H9 (cell line): ENCODE results near the gene BICDL2. TPM values are rescaled to one million over a fixed set of nuclear protein-coding genes. Genes with fewer than 3 reads are reported as not detected.

Source experiments
- DNase-seq: peaks from one replicate; pipeline ENCODE4 v3.0.0-alpha.2; 2017
- H2AFZ ChIP-seq: one replicate; pipeline ENCODE4 v1.6.1; 2013; ENCODE audit warnings: mild to moderate bottlenecking, low read length, control low read depth, moderate library complexity
- H2AK5ac ChIP-seq: 2 replicates; pipeline ENCODE4 v1.6.1; 2013; ENCODE audit warnings: low read length, control low read depth, mixed read lengths; ENCODE audit not compliant: insufficient read length
- H2BK120ac ChIP-seq: one replicate; pipeline ENCODE4 v1.6.1; 2013; ENCODE audit warnings: low read depth, mild to moderate bottlenecking, low read length, control low read depth, inconsistent platforms; ENCODE audit not compliant: poor library complexity, severe bottlenecking
- H2BK12ac ChIP-seq: 2 replicates; pipeline ENCODE4 v1.6.1; 2013; ENCODE audit warnings: low read length, control low read depth, mixed read lengths, low read depth; ENCODE audit not compliant: insufficient read length
- H2BK15ac ChIP-seq: 2 replicates; pipeline ENCODE4 v1.6.1; 2013; ENCODE audit warnings: low read depth, low read length, control low read depth
- H2BK20ac ChIP-seq: one replicate; pipeline ENCODE4 v1.6.1; 2013; ENCODE audit warnings: low read depth, mild to moderate bottlenecking, low read length, control low read depth, inconsistent platforms; ENCODE audit not compliant: poor library complexity, severe bottlenecking
- H2BK5ac ChIP-seq: 2 replicates; pipeline ENCODE4 v1.6.1; 2013; ENCODE audit warnings: low read length, control low read depth, mixed read lengths; ENCODE audit not compliant: insufficient read length
- H3K14ac ChIP-seq: 2 replicates; pipeline ENCODE4 v1.6.1; 2013; ENCODE audit warnings: low read length, control low read depth; ENCODE audit not compliant: insufficient read depth
- H3K18ac ChIP-seq: 2 replicates; pipeline ENCODE4 v1.6.1; 2013; ENCODE audit warnings: low read depth, mild to moderate bottlenecking, mixed read lengths, low read length, control low read depth; ENCODE audit not compliant: insufficient read length
- H3K23ac ChIP-seq: 2 replicates; pipeline ENCODE4 v1.6.1; 2013; ENCODE audit warnings: low read length, control low read depth, mixed read lengths, low read depth; ENCODE audit not compliant: insufficient read length
- H3K23me2 ChIP-seq: 2 replicates; pipeline ENCODE4 v1.6.1; 2013; ENCODE audit warnings: low read depth, mild to moderate bottlenecking, mixed read lengths, low read length, control low read depth; ENCODE audit not compliant: insufficient read length, poor library complexity, severe bottlenecking
- H3K27ac ChIP-seq: 2 replicates; pipeline ENCODE4 v1.5.1; 2013; ENCODE audit warnings: low read length, control low read depth, mixed read lengths, low read depth; ENCODE audit not compliant: insufficient read length
- H3K27me3 ChIP-seq: 2 replicates; pipeline ENCODE4 v1.6.1; 2013; ENCODE audit warnings: low read length, control low read depth, inconsistent platforms; ENCODE audit not compliant: insufficient read depth
- H3K4ac ChIP-seq: 2 replicates; pipeline ENCODE4 v1.6.1; 2013; ENCODE audit warnings: low read depth, mild to moderate bottlenecking, control low read depth, inconsistent platforms, low read length, moderate library complexity
- H3K4me1 ChIP-seq: 2 replicates; pipeline ENCODE4 v1.6.1; 2013; ENCODE audit warnings: low read length, control low read depth, inconsistent platforms; ENCODE audit not compliant: insufficient read depth
- H3K4me2 ChIP-seq: 2 replicates; pipeline ENCODE4 v1.6.1; 2013; ENCODE audit warnings: low read length, control low read depth, mixed read lengths; ENCODE audit not compliant: insufficient read length, insufficient read depth
- H3K56ac ChIP-seq: 2 replicates; pipeline ENCODE4 v1.6.1; 2013; ENCODE audit warnings: low read depth, mild to moderate bottlenecking, mixed read lengths, low read length, control low read depth; ENCODE audit not compliant: insufficient read length
- H3K79me1 ChIP-seq: 2 replicates; pipeline ENCODE4 v1.6.1; 2013; ENCODE audit warnings: low read depth, mild to moderate bottlenecking, moderate library complexity, low read length, control low read depth, inconsistent platforms; ENCODE audit not compliant: insufficient read depth, poor library complexity, severe bottlenecking
- H3K79me2 ChIP-seq: 2 replicates; pipeline ENCODE4 v1.6.1; 2013; ENCODE audit warnings: low read length, control low read depth, inconsistent platforms; ENCODE audit not compliant: insufficient read depth
- H3K9ac ChIP-seq: 2 replicates; pipeline ENCODE4 v1.6.1; 2013; ENCODE audit warnings: low read length, control low read depth, mixed read lengths; ENCODE audit not compliant: insufficient read length; ENCODE audit errors: extremely low read depth
- H3K9me3 ChIP-seq: one replicate; pipeline ENCODE4 v1.6.1; 2013; ENCODE audit warnings: low read depth, low read length, inconsistent platforms; ENCODE audit not compliant: control insufficient read depth
- H3T11ph ChIP-seq: one replicate; pipeline ENCODE4 v1.6.1; 2013; ENCODE audit warnings: mild to moderate bottlenecking, low read length, control low read depth, inconsistent platforms
- H4K20me1 ChIP-seq: one replicate; pipeline ENCODE4 v1.6.1; 2013; ENCODE audit not compliant: control insufficient read depth, insufficient read length, insufficient read depth
- H4K5ac ChIP-seq: 2 replicates; pipeline ENCODE4 v1.6.1; 2013; ENCODE audit warnings: low read depth, mild to moderate bottlenecking, mixed read lengths, low read length, control low read depth; ENCODE audit not compliant: insufficient read length
- H4K8ac ChIP-seq: replicated peaks from 2 replicates; pipeline ENCODE4 v1.6.1; 2013; ENCODE audit warnings: low read length, control low read depth, mixed read lengths, low read depth; ENCODE audit not compliant: insufficient read length
- H4K91ac ChIP-seq: 2 replicates; pipeline ENCODE4 v1.6.1; 2013; ENCODE audit warnings: low read depth, mild to moderate bottlenecking, moderate library complexity, mixed read lengths, low read length, control low read depth; ENCODE audit not compliant: insufficient read length
- H3K27ac Mint-ChIP-seq, 3 experiments: 2 replicates in 2 of 3; 3 replicates in 1 of 3; pipeline ENCODE4 v1.8.0; 2020 to 2021; ENCODE audit warnings: mixed read lengths in 3 of 3, mild to moderate bottlenecking in 1 of 3, moderate library complexity in 1 of 3
- H3K27me3 Mint-ChIP-seq: 2 replicates; pipeline ENCODE4 v1.8.0; 2021; ENCODE audit warnings: low read depth, mild to moderate bottlenecking, moderate library complexity, mixed read lengths
- H3K36me3 Mint-ChIP-seq, 3 experiments: 2 replicates in 2 of 3; 3 replicates in 1 of 3; pipeline ENCODE4 v1.8.0; 2020 to 2021; ENCODE audit warnings: low read depth in 3 of 3, mixed read lengths in 3 of 3; ENCODE audit not compliant: insufficient read depth in 1 of 3
- H3K4me1 Mint-ChIP-seq, 2 experiments: 2 replicates each; pipeline ENCODE4 v1.8.0; 2020; ENCODE audit warnings: mixed read lengths in 2 of 2
- H3K4me3 Mint-ChIP-seq, 2 experiments: 2 replicates in 1 of 2; 3 replicates in 1 of 2; pipeline ENCODE4 v1.8.0; 2020 to 2021; ENCODE audit warnings: mild to moderate bottlenecking in 2 of 2, mixed read lengths in 2 of 2, moderate library complexity in 1 of 2
- H3K9me3 Mint-ChIP-seq, 2 experiments: 2 replicates in 1 of 2; 3 replicates in 1 of 2; pipeline ENCODE4 v1.8.0; 2020; ENCODE audit warnings: mild to moderate bottlenecking in 2 of 2, mixed read lengths in 2 of 2, moderate library complexity in 1 of 2
- WGBS: extraction: QIAGEN DNeasy Blood & Tissue Kit; methylation state at CpG from one replicate; pipeline ENCODE4 v1.1.7; 2013; ENCODE audit warnings: missing lambda C conversion rate, low lambda C conversion rate, mixed read lengths; ENCODE audit not compliant: insufficient read length; ENCODE audit errors: extremely low coverage; 5-methylcytosine and 5-hydroxymethylcytosine counted together
- total RNA-seq: library from RNA; stranded (reverse); gene quantifications from 2 replicates; pipeline ENCODE4 v1.2.1, GENCODE V29; 2021
- TF ChIP-seq, protein P1 (sequence below): fragments of 200-600 bp; sonication (generic); conservative IDR thresholded peaks from 3 replicates; pipeline ENCODE4 v1.8.0; 2021; ENCODE audit warnings: antibody characterized with exemption, mild to moderate bottlenecking

Gene BICDL2
- total RNA-seq, 1 experiment from 2014 or later: 13.5 TPM

DNA sequence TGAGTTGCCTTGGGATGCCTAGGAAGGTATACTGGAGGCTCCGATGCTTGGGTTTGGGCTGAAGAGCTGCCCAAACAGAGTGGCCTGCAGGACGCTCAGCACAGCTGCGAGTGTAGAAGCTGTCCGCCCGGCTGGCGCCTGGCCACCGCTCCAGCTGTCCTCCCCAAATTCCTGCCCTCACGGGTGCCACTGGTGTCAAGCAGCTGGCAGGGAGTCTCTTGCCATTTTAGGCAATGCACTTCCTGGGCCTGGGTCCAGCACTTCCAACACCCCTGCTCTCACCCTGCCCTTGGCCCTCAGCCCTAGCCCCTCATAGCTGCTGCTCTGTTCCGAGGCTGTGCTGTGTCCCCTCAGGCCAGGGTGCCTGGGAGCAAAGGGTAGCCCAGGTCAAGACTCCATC, 51.3 kb downstream of the BICDL2 start:
- H3K4me2 ChIP-seq: no peak overlapping the region
- H3K4me1 ChIP-seq: no peaks in the 10 kb centered on the region; the same call in 1 of the 2 replicates
- H2AK5ac ChIP-seq: no peak overlapping the region
- no peak for DNase-seq
- no peak overlapping the region for H3K27ac ChIP-seq
- no CpG with 5 or more reads among the region's 9 CpGs for WGBS
- no peaks in the 10 kb centered on the region for H3K9me3 ChIP-seq
- no peak overlapping the region for H3K14ac ChIP-seq
- Mint-ChIP-seq H3K36me3 (no peaks in the 10 kb centered on the region), H3K4me3 (no peak overlapping the region), H3K27me3 (peaks cover 10% of the 10 kb centered on the region), H3K9me3 (no peaks in the 10 kb centered on the region), H3K4me1 (peaks cover 28 to 52% of the 10 kb centered on the region in 2 experiments), H3K27ac (no peak overlapping the region)
- H2BK120ac ChIP-seq: no peak overlapping the region
- H3K23ac ChIP-seq: no peak overlapping the region
- peaks cover 4% of the 10 kb centered on the region for H3K23me2 ChIP-seq
- H3T11ph ChIP-seq: no peak overlapping the region
- H2BK20ac ChIP-seq: no peak overlapping the region
- no peaks in the 10 kb centered on the region for H3K79me2 ChIP-seq
- H3K18ac ChIP-seq: no peak overlapping the region
- H4K5ac ChIP-seq: no peak overlapping the region
- no peak overlapping the region for H2BK5ac ChIP-seq
- no peak overlapping the region for H3K56ac ChIP-seq
- no peak overlapping the region for H2BK15ac ChIP-seq
- H4K20me1 ChIP-seq: no peaks in the 10 kb centered on the region
- H2AFZ ChIP-seq: no peak overlapping the region
- TF ChIP-seq, protein P1, sequence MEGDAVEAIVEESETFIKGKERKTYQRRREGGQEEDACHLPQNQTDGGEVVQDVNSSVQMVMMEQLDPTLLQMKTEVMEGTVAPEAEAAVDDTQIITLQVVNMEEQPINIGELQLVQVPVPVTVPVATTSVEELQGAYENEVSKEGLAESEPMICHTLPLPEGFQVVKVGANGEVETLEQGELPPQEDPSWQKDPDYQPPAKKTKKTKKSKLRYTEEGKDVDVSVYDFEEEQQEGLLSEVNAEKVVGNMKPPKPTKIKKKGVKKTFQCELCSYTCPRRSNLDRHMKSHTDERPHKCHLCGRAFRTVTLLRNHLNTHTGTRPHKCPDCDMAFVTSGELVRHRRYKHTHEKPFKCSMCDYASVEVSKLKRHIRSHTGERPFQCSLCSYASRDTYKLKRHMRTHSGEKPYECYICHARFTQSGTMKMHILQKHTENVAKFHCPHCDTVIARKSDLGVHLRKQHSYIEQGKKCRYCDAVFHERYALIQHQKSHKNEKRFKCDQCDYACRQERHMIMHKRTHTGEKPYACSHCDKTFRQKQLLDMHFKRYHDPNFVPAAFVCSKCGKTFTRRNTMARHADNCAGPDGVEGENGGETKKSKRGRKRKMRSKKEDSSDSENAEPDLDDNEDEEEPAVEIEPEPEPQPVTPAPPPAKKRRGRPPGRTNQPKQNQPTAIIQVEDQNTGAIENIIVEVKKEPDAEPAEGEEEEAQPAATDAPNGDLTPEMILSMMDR: no peak
- no peak overlapping the region for H4K91ac ChIP-seq
- no peak overlapping the region for H2BK12ac ChIP-seq
- no peak overlapping the region for H3K9ac ChIP-seq
- no peaks in the 10 kb centered on the region for H3K27me3 ChIP-seq
- H4K8ac ChIP-seq: no peak overlapping the region
- H3K4ac ChIP-seq: no peak overlapping the region
- H3K79me1 ChIP-seq: no peaks in the 10 kb centered on the region
